IMR-90 (cell line): ENCODE measurements around the gene ZNF221. TPM values are rescaled to one million over a fixed set of nuclear protein-coding genes. Genes with fewer than 3 reads are reported as not detected.

Source experiments
- ATAC-seq: fragments of 200-7000 bp; cut with Tn5 transposase; 2 replicates; pipeline ENCODE4 v1.9.1; 2020; ENCODE audit warnings: low read depth, mild to moderate bottlenecking, moderate library complexity
- BruUV-seq: library from RNA; stranded (reverse); fragments of 400-500 nt; replicated peaks from 2 replicates; lab custom pipeline; 2021; lab: Mats Ljungman, UMichigan
- CTCF ChIA-PET: fragments of 300-600 bp; formaldehyde crosslinking; extraction: SDS; loops from one replicate; lab custom pipeline; 2021; ENCODE audit warnings: antibody characterized with exemption; lab: Yijun Ruan, JAX
- POLR2A ChIA-PET: fragments of 300-600 bp; sonication (Branson Sonifier 250); formaldehyde crosslinking; loops from one replicate; lab custom pipeline; 2022; ENCODE audit warnings: antibody characterized with exemption; ENCODE audit not compliant: unreplicated experiment; lab: Charles Lee
- DNase-seq: peaks from one replicate; pipeline ENCODE4 v3.0.0; 2013
- H2AFZ ChIP-seq: replicated peaks from 2 replicates; pipeline ENCODE3; 2013; ENCODE audit warnings: low read length, mild to moderate bottlenecking; ENCODE audit not compliant: poor library complexity
- H2AK5ac ChIP-seq: 2 replicates; pipeline ENCODE4 v1.6.1; 2013; ENCODE audit warnings: low read depth, low read length, inconsistent platforms
- H2AK9ac ChIP-seq: replicated peaks from 2 replicates; pipeline ENCODE3; 2013; ENCODE audit warnings: mild to moderate bottlenecking, low read depth, low read length, moderate library complexity; ENCODE audit not compliant: poor library complexity
- H2BK120ac ChIP-seq: 2 replicates; pipeline ENCODE4 v1.6.1; 2013; ENCODE audit warnings: low read depth, low read length, inconsistent platforms
- H2BK15ac ChIP-seq: 3 replicates; pipeline ENCODE4 v1.6.1; 2013; ENCODE audit warnings: low read depth, low read length, inconsistent platforms
- H2BK20ac ChIP-seq: 2 replicates; pipeline ENCODE4 v1.6.1; 2013; ENCODE audit warnings: low read depth, mild to moderate bottlenecking, inconsistent platforms, low read length, moderate library complexity
- H2BK5ac ChIP-seq: 2 replicates; pipeline ENCODE4 v1.6.1; 2013; ENCODE audit warnings: mild to moderate bottlenecking, low read depth, low read length, inconsistent platforms; ENCODE audit not compliant: poor library complexity, severe bottlenecking
- H3K14ac ChIP-seq: replicated peaks from 2 replicates; pipeline ENCODE4 v1.6.1; 2013; ENCODE audit warnings: low read depth, low read length, inconsistent platforms
- H3K18ac ChIP-seq: 2 replicates; pipeline ENCODE4 v1.6.1; 2013; ENCODE audit warnings: low read depth, low read length, control low read depth
- H3K23ac ChIP-seq: 2 replicates; pipeline ENCODE4 v1.6.1; 2013; ENCODE audit warnings: low read depth, low read length, inconsistent platforms
- H3K27ac ChIP-seq: 2 replicates; pipeline ENCODE4 v1.5.1; 2013; ENCODE audit warnings: mild to moderate bottlenecking, control low read depth, low read length; ENCODE audit not compliant: insufficient read depth
- H3K27me3 ChIP-seq: 2 replicates; pipeline ENCODE4 v1.6.1; 2013; ENCODE audit warnings: low read length; ENCODE audit not compliant: control insufficient read depth, insufficient read depth
- H3K36me3 ChIP-seq: 2 replicates; pipeline ENCODE4 v1.6.1; 2013; ENCODE audit warnings: low read length, mixed read lengths; ENCODE audit not compliant: control insufficient read depth, insufficient read depth
- H3K4ac ChIP-seq: 2 replicates; pipeline ENCODE4 v1.6.1; 2013; ENCODE audit warnings: low read depth, low read length, inconsistent platforms
- H3K4me1 ChIP-seq: 2 replicates; pipeline ENCODE4 v1.6.1; 2013; ENCODE audit warnings: low read length, mixed read lengths; ENCODE audit not compliant: control insufficient read depth, insufficient read depth
- H3K4me2 ChIP-seq: 2 replicates; pipeline ENCODE4 v1.6.1; 2013; ENCODE audit warnings: low read depth, mild to moderate bottlenecking, control low read depth, low read length, moderate library complexity
- H3K4me3 ChIP-seq: 2 replicates; pipeline ENCODE4 v1.5.1; 2013; ENCODE audit warnings: low read depth, mild to moderate bottlenecking, control low read depth, low read length, moderate library complexity; ENCODE audit not compliant: insufficient read depth
- H3K56ac ChIP-seq: 2 replicates; pipeline ENCODE4 v1.6.1; 2013; ENCODE audit warnings: low read length, inconsistent platforms; ENCODE audit not compliant: insufficient read depth; ENCODE audit errors: extremely low read depth
- H3K79me1 ChIP-seq, 2 experiments: 2 replicates each; pipeline ENCODE4 v1.6.1; 2013; ENCODE audit warnings: low read length in 2 of 2, inconsistent platforms in 1 of 2, low read depth in 1 of 2
- H3K9ac ChIP-seq: 2 replicates; pipeline ENCODE4 v1.6.1; 2013; ENCODE audit warnings: low read depth, low read length, control low read depth
- H3K9me1 ChIP-seq: 2 replicates; pipeline ENCODE4 v1.6.1; 2013; ENCODE audit warnings: low read length, inconsistent platforms; ENCODE audit not compliant: insufficient read depth
- H3K9me3 ChIP-seq: 2 replicates; pipeline ENCODE4 v1.6.1; 2013; ENCODE audit warnings: low read length; ENCODE audit not compliant: control insufficient read depth, insufficient read depth
- H4K20me1 ChIP-seq: 2 replicates; pipeline ENCODE4 v1.6.1; 2013; ENCODE audit warnings: low read length, inconsistent platforms; ENCODE audit not compliant: insufficient read depth
- H4K5ac ChIP-seq: 2 replicates; pipeline ENCODE4 v1.6.1; 2013; ENCODE audit warnings: mild to moderate bottlenecking, low read depth, low read length, control low read depth
- H4K8ac ChIP-seq, 2 experiments: 2 replicates each; pipeline ENCODE4 v1.6.1; 2013; ENCODE audit warnings: low read depth in 2 of 2, low read length in 2 of 2, control low read depth in 1 of 2, inconsistent platforms in 1 of 2
- H4K91ac ChIP-seq: 2 replicates; pipeline ENCODE4 v1.6.1; 2013; ENCODE audit warnings: low read depth, low read length, inconsistent platforms; ENCODE audit not compliant: insufficient read depth
- BHLHE40 ChIP-seq: fragments of 150-350 bp; IDR thresholded peaks from 2 replicates; pipeline ENCODE4 v1.6.1; 2016; ENCODE audit warnings: mild to moderate bottlenecking, low read depth, low read length
- CEBPB ChIP-seq: IDR thresholded peaks from 2 replicates; pipeline ENCODE4 v1.6.1; 2012; ENCODE audit warnings: low read depth, low read length, improper control_type of control experiment
- CHD1 ChIP-seq: IDR thresholded peaks from 2 replicates; pipeline ENCODE4 v1.6.1; 2012; ENCODE audit warnings: low read depth, low read length, improper control_type of control experiment
- WGBS, 2 experiments: methylation state at CpG; one replicate each; pipeline versions ENCODE4 v1.1.5 to v1.1.7; 2013; ENCODE audit warnings: missing lambda C conversion rate in 2 of 2; ENCODE audit not compliant: insufficient read length in 1 of 2; ENCODE audit errors: extremely low coverage in 2 of 2; 5-methylcytosine and 5-hydroxymethylcytosine counted together
- dilution Hi-C: fragments of 300-500 bp; cut with HindIII; formaldehyde crosslinking; loops from one replicate; pipeline ENCODE4 v1.14.3; 2018; ENCODE audit warnings: low sequenced_read_pairs; ENCODE audit not compliant: unreplicated experiment
- in situ Hi-C: fragments of 300-500 bp; cut with MboI; formaldehyde crosslinking; loops from 3 replicates; pipeline ENCODE4 v1.14.3; 2019; ENCODE audit warnings: low sequenced_read_pairs, inconsistent platforms, mixed read lengths
- intact Hi-C: fragments of 100-400 bp; cut with micrococcal nuclease; formaldehyde crosslinking; loops from 2 replicates; pipeline ENCODE4 v1.10.0; 2022
- polyA plus RNA-seq, 3 experiments: library from polyadenylated mRNA; depleted of rRNA; stranded (reverse); fragments of >200 nt; gene quantifications; 2 replicates each; pipeline ENCODE4 v1.2.3, GENCODE V29; 2012; ENCODE audit warnings: low replicate concordance in 1 of 3
- total RNA-seq: library from RNA; depleted of rRNA; stranded (reverse); fragments of >200 nt; gene quantifications from 2 replicates; pipeline ENCODE4 v1.2.3, GENCODE V29; 2012
- TF ChIP-seq, protein P1 (sequence below): fragments of 150-350 bp; IDR thresholded peaks from 2 replicates; pipeline ENCODE4 v1.6.1; 2016; ENCODE audit warnings: low read depth, mild to moderate bottlenecking, low read length, moderate library complexity, borderline replicate concordance
- TF ChIP-seq, protein P2 (sequence below): fragments of 150-350 bp; IDR thresholded peaks from 2 replicates; pipeline ENCODE4 v1.6.1; 2017; ENCODE audit warnings: mild to moderate bottlenecking, antibody characterized with exemption, low read length, low read depth

ZNF221 gene
- total and polyA plus RNA-seq, 2 of the 4 experiments (the other 2 are of a cell fraction): 1.0 to 10.6 TPM

GRCh38 chr19:44007473-44007872, 56.4 kb downstream of the ZNF221 start:
- Histone ChIP-seq H2AFZ (no peak overlapping the region), H3K14ac (no peak overlapping the region), H2AK9ac (no peak overlapping the region), H3K4me2 (no peak overlapping the region), H3K56ac (no peak overlapping the region), H2AK5ac (no peak overlapping the region), H3K27ac (no peak overlapping the region), H3K36me3 (peaks cover 38% of the 10 kb centered on the region), H3K79me1 (peaks cover 7 to 15% of the 10 kb centered on the region in 2 experiments), H4K91ac (no peak overlapping the region), H2BK20ac (no peak overlapping the region), H3K9me3 (peaks cover 30% of the 10 kb centered on the region), H3K23ac (no peak overlapping the region), H4K20me1 (no peaks in the 10 kb centered on the region), H3K9ac (no peak overlapping the region), H4K8ac (no peak overlapping the region), H3K4me1 (peaks cover 2% of the 10 kb centered on the region; the same call in 1 of the 2 replicates), H2BK120ac (no peak overlapping the region), H4K5ac (no peak overlapping the region), H3K9me1 (no peaks in the 10 kb centered on the region), H2BK5ac (no peak overlapping the region), H3K18ac (no peak overlapping the region), H2BK15ac (no peak overlapping the region), H3K4me3 (no peak overlapping the region), H3K4ac (no peak overlapping the region), H3K27me3 (no peaks in the 10 kb centered on the region)
- in situ Hi-C loops: no loop called here
- intact Hi-C loops: no loop called here
- ATAC-seq: no peak
- WGBS, 2 experiments: 100% methylated on average over 1 of the region's 6 CpGs; no CpG with 5 or more reads in 1 of the 2 experiments
- dilution Hi-C loops: no loop called here
- no peak for TF ChIP-seq BHLHE40
- TF ChIP-seq CEBPB: peak; percentile 73
- TF ChIP-seq, protein P1, sequence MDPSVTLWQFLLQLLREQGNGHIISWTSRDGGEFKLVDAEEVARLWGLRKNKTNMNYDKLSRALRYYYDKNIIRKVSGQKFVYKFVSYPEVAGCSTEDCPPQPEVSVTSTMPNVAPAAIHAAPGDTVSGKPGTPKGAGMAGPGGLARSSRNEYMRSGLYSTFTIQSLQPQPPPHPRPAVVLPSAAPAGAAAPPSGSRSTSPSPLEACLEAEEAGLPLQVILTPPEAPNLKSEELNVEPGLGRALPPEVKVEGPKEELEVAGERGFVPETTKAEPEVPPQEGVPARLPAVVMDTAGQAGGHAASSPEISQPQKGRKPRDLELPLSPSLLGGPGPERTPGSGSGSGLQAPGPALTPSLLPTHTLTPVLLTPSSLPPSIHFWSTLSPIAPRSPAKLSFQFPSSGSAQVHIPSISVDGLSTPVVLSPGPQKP: no peak
- TF ChIP-seq CHD1: no peak
- TF ChIP-seq, protein P2, sequence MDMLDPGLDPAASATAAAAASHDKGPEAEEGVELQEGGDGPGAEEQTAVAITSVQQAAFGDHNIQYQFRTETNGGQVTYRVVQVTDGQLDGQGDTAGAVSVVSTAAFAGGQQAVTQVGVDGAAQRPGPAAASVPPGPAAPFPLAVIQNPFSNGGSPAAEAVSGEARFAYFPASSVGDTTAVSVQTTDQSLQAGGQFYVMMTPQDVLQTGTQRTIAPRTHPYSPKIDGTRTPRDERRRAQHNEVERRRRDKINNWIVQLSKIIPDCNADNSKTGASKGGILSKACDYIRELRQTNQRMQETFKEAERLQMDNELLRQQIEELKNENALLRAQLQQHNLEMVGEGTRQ: no peak
- ChIA-PET POLR2A (no interaction called here), CTCF (no interaction called here)
- no TSS peak for BruUV-seq
- no peak for DNase-seq
